ENCODE results near the gene SRD5A1.

The SRD5A1 gene

DNA sequence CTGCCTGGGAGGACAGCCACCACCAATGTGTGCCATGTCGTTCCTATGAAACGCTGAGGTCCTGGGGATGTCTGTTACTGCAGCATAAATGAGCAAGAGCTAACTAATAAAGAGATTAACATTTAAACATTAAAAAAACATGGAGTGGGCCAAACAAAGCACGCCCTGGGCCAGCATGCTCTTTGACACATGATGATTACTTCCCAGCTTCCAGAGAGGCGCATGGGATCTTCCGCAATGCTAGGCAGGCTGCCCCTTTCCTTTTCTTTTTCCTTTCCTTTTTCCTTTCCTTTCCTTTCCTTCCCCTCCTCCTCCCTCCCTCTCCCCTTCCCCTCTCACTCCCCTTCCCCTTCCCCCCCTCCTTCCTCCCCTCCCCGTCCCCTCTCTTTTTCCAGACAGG lies 69.4 kb downstream of the SRD5A1 start:
- DNase-seq (ENCODE audit: low spot score) = no peak
- in situ Hi-C loops (cut with MboI; ENCODE audit: low pct_unique_long_range_greater_than_20kb, low sequenced_read_pairs, unreplicated experiment) = no loop called here
- TF ChIP-seq, protein P1, sequence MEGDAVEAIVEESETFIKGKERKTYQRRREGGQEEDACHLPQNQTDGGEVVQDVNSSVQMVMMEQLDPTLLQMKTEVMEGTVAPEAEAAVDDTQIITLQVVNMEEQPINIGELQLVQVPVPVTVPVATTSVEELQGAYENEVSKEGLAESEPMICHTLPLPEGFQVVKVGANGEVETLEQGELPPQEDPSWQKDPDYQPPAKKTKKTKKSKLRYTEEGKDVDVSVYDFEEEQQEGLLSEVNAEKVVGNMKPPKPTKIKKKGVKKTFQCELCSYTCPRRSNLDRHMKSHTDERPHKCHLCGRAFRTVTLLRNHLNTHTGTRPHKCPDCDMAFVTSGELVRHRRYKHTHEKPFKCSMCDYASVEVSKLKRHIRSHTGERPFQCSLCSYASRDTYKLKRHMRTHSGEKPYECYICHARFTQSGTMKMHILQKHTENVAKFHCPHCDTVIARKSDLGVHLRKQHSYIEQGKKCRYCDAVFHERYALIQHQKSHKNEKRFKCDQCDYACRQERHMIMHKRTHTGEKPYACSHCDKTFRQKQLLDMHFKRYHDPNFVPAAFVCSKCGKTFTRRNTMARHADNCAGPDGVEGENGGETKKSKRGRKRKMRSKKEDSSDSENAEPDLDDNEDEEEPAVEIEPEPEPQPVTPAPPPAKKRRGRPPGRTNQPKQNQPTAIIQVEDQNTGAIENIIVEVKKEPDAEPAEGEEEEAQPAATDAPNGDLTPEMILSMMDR (IDR thresholded peaks at IDR 0.05; ENCODE audit: extremely low read depth, insufficient read depth, missing control alignments) = no peak

DNA sequence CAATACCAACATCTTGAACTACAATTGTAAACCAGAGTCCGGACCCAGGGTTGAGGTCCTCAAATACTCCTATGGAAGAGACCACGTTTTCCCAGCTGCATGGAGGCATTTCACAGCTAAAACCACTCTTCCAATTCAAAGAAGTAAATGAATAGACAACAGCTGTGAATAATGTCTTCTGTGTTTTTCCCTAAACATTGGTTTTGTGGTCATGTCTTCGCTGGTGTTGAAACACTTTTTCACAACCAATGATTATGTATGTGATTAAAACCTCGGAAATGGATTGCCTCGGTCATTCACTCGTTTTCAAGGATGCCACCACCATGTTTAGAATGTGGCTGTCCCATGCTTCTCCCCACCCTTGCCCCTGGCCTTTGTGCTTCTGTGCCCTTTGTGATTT lies 70.6 kb downstream of the SRD5A1 start:
- in situ Hi-C loops (cut with MboI; ENCODE audit: low pct_unique_long_range_greater_than_20kb, low sequenced_read_pairs, unreplicated experiment) = no loop called here
- TF ChIP-seq, protein P1 (IDR thresholded peaks at IDR 0.05; ENCODE audit: extremely low read depth, insufficient read depth, missing control alignments) = no peak
- no peak for DNase-seq (ENCODE audit: low spot score)

DNA sequence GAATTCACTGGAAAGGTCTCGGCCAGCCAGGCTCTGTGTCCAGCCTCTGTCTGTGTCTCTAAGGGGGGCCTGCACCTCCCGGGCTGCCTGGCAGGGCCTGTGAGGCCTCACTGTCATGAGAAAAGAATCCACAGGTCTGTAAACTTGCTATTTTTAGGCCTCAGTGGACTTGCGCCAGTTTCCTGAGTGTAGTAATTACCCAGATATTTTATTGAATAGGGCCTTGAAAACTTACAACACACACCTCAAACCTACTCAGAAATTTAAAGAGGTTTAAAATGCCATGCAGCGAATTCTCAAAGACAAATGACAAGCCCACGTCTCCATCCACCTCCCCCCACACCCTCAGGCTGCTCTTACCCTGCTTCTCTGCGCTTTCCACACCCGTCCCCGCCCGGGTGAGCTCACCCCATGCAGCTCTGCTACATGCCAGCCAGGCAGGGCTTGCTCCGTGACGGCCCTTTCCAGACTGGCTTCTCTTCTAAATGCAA lies 71.2 kb downstream of the SRD5A1 start:
- in situ Hi-C loops (cut with MboI; ENCODE audit: low pct_unique_long_range_greater_than_20kb, low sequenced_read_pairs, unreplicated experiment) = no loop called here
- DNase-seq (ENCODE audit: low spot score) = no peak
- TF ChIP-seq, protein P1 (IDR thresholded peaks at IDR 0.05; ENCODE audit: extremely low read depth, insufficient read depth, missing control alignments) = no peak

DNA sequence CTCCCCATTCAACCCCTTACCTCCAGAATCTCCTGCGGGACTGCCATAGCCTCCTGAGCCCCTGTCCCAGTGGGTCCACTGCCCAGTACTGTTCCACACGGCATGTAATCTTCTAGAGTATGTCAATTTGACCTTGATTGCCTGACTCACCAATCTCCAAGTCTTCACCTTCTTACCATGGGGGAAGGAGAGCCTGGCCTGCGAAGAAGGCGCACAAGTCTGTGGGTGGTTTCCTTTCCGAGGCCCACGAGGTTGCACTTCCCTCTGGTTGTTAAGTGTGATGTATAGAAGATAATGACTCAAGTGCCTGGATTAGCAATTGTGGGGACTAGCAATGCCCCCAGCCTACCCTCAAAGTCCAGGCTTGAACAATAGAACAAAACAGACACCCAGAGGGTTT lies 71.8 kb downstream of the SRD5A1 start:
- in situ Hi-C loops (cut with MboI; ENCODE audit: low pct_unique_long_range_greater_than_20kb, low sequenced_read_pairs, unreplicated experiment) = no loop called here
- peak; percentile 60 for DNase-seq (ENCODE audit: low spot score)
- TF ChIP-seq, protein P1 (IDR thresholded peaks at IDR 0.05; ENCODE audit: extremely low read depth, insufficient read depth, missing control alignments) = no peak

DNA sequence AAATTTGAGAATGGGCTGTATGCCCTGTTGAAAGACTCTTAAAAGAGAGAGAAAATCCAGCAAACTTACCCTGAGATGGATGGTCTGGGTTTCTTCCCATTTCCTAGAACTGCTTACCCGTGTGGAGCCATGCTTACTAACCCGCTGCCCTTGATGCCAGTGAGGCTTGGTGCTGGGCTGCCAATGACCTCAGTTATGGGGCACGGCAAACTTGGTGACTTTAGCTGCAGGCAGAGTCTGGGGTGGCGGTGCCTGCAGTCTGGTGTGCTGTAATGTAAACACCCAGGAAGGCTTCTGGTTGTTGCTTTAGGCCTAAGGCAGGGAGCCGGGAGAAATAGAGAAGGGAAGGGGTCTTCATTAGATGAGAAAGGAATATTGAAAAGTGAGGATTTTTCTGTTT lies 72.7 kb downstream of the SRD5A1 start:
- TF ChIP-seq, protein P1 (IDR thresholded peaks at IDR 0.05; ENCODE audit: extremely low read depth, insufficient read depth, missing control alignments) = no peak
- in situ Hi-C loops (cut with MboI; ENCODE audit: low pct_unique_long_range_greater_than_20kb, low sequenced_read_pairs, unreplicated experiment) = no loop called here
- DNase-seq (ENCODE audit: low spot score) = no peak

DNA sequence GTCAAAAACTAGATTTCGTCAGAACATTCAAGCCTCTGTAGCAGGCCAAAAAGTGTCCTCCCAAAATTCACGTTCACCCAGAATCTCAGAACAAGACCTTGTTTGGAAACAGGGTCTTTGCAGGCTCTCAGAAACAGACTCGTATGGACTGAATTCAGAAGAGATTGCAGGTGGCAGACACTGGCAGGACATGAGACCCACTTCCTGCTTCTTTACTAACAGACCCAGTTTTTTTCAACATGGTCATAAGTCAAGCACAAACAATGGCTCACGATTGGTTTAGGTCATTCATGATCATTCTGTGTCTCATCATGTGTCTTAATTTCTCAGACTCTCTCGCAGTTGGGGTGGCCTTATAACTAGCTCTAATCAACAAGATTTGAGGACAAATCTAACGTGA lies 74.6 kb downstream of the SRD5A1 start:
- in situ Hi-C loops (cut with MboI; ENCODE audit: low pct_unique_long_range_greater_than_20kb, low sequenced_read_pairs, unreplicated experiment) = no loop called here
- no peak for DNase-seq (ENCODE audit: low spot score)
- TF ChIP-seq, protein P1 (IDR thresholded peaks at IDR 0.05; ENCODE audit: extremely low read depth, insufficient read depth, missing control alignments) = no peak

DNA sequence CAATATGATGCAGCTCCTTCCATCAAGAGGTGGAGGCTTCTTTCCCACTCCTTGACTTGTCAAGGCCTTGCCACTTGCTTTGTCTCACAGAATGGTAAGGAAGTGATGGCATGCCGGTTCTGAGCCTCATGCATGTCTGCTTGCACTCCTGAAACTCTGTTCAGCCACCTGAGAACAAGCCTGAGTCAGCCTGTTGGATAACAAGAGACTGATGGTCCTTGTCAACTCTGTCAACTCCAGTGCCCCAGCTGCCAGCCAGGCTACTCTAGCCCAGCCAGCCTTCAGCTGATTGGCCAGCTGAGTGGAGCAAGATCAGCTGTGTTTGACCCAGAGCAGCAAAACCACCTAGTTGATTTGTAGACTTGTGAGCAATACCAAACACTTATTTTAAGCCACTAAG lies 75.6 kb downstream of the SRD5A1 start:
- no peak for DNase-seq (ENCODE audit: low spot score)
- in situ Hi-C loops (cut with MboI; ENCODE audit: low pct_unique_long_range_greater_than_20kb, low sequenced_read_pairs, unreplicated experiment) = no loop called here
- TF ChIP-seq, protein P1 (IDR thresholded peaks at IDR 0.05; ENCODE audit: extremely low read depth, insufficient read depth, missing control alignments) = no peak

Measured in GM13977 (cell line).